HepG2 (cell line): ENCODE data around the gene DTNB. TPM values are rescaled to one million over a fixed set of nuclear protein-coding genes. Genes with fewer than 3 reads are reported as not detected.

Experiments used
- ATAC-seq: fragments of 200-7000 bp; cut with Tn5 transposase; 3 replicates; pipeline ENCODE4 v1.9.1; 2020; ENCODE audit warnings: mild to moderate bottlenecking, moderate library complexity
- BruUV-seq: library from RNA; stranded (reverse); fragments of 400-500 nt; replicated peaks from 2 replicates; lab custom pipeline; 2021; lab: Mats Ljungman, UMichigan
- CTCF ChIA-PET: fragments of 300-600 bp; formaldehyde crosslinking; extraction: SDS; loops from one replicate; lab custom pipeline; 2021; ENCODE audit warnings: low total read pairs, inconsistent platforms, low intra/inter-chr PET ratio; lab: Yijun Ruan, JAX
- POLR2A ChIA-PET: fragments of 350-600 bp; sonication (Branson Sonifier 250); formaldehyde crosslinking; loops from one replicate; lab custom pipeline; 2020; ENCODE audit warnings: antibody characterized with exemption, inconsistent platforms; lab: Yijun Ruan, JAX
- DNase-seq: peaks from one replicate; pipeline ENCODE4 v3.0.0-alpha.2; 2015; ENCODE audit warnings: low spot score
- FAIRE-seq: peaks from 3 replicates; lab custom pipeline; 2011; peaks lifted over from hg19 to GRCh38; lab: Jason Lieb, UNC
- H2AFZ ChIP-seq: one replicate; pipeline ENCODE4 v1.6.1; 2011; ENCODE audit warnings: low read length, inconsistent platforms
- H3K27ac ChIP-seq: fragments of 300-600 bp; 3 replicates; pipeline ENCODE4 v1.8.0; 2011; ENCODE audit warnings: mixed run types, mild to moderate bottlenecking, mixed read lengths, low read length, inconsistent platforms; ENCODE audit not compliant: insufficient read depth; ENCODE audit errors: extremely low read length
- H3K27me3 ChIP-seq, 2 experiments: fragments of 200-600 bp in 1 of 2; 2 replicates in 1 of 2; 3 replicates in 1 of 2; pipeline versions ENCODE4 v1.6.0 to v1.8.0; 2011; ENCODE audit warnings: low read length in 2 of 2, mild to moderate bottlenecking in 2 of 2, moderate library complexity in 2 of 2, inconsistent platforms in 1 of 2; ENCODE audit not compliant: insufficient read depth in 2 of 2, control insufficient read depth in 1 of 2
- H3K36me3 ChIP-seq, 2 experiments: fragments of 200-600 bp in 1 of 2; replicated peaks in 1 of 2; 2 replicates in 1 of 2; 3 replicates in 1 of 2; pipeline versions ENCODE4 v1.5.1 to v1.8.0; 2011; ENCODE audit warnings: low read length in 2 of 2, inconsistent platforms in 1 of 2; ENCODE audit not compliant: insufficient read depth in 2 of 2, control insufficient read depth in 1 of 2
- H3K4me1 ChIP-seq: 2 replicates; pipeline ENCODE4 v1.5.1; 2012; ENCODE audit warnings: low read length, inconsistent platforms; ENCODE audit not compliant: insufficient read depth
- H3K4me2 ChIP-seq: 2 replicates; pipeline ENCODE4 v1.6.0; 2011; ENCODE audit warnings: low read depth, low read length, inconsistent platforms
- H3K4me3 ChIP-seq, 3 experiments: fragments of 200-600 bp in 1 of 3; sonication (generic), shearing (Covaris generic) in 1 of 3; replicated peaks in 1 of 3; 2 replicates each; pipeline ENCODE4 v1.5.1; 2011 to 2016; ENCODE audit warnings: low read length in 3 of 3, inconsistent platforms in 2 of 3, low read depth in 2 of 3, mild to moderate bottlenecking in 2 of 3, control low read depth in 1 of 3, mixed read lengths in 1 of 3; ENCODE audit not compliant: insufficient read depth in 1 of 3
- H3K79me2 ChIP-seq: one replicate; pipeline ENCODE4 v1.6.1; 2011; ENCODE audit warnings: low read length, inconsistent platforms; ENCODE audit not compliant: insufficient read depth
- H3K9ac ChIP-seq: 2 replicates; pipeline ENCODE4 v1.6.0; 2011; ENCODE audit warnings: mild to moderate bottlenecking, low read depth, low read length, inconsistent platforms; ENCODE audit not compliant: insufficient read depth
- H3K9me3 ChIP-seq: 2 replicates; pipeline ENCODE4 v1.5.1; 2012; ENCODE audit warnings: mild to moderate bottlenecking, low read length
- H4K20me1 ChIP-seq: 2 replicates; pipeline ENCODE4 v1.6.0; 2011; ENCODE audit warnings: inconsistent platforms, mild to moderate bottlenecking, low read length, moderate library complexity; ENCODE audit not compliant: insufficient read depth
- BCL6 ChIP-seq: IDR thresholded peaks from 2 replicates; pipeline ENCODE4 v1.6.1; 2016; ENCODE audit warnings: missing genetic modification reagents, missing compliant biosample characterization
- EEA1 ChIP-seq: sonication (generic); formaldehyde crosslinking; IDR thresholded peaks from 2 replicates; pipeline ENCODE4 v1.5.1; 2020; ENCODE audit warnings: mild to moderate bottlenecking, missing genetic modification reagents, borderline replicate concordance
- HOXA9 ChIP-seq: sonication (generic); formaldehyde crosslinking; IDR thresholded peaks from 2 replicates; pipeline ENCODE4 v1.8.1; 2022; ENCODE audit warnings: missing genetic modification reagents, mild to moderate bottlenecking, moderate library complexity, borderline replicate concordance
- KMT2A ChIP-seq: sonication (generic); formaldehyde crosslinking; IDR thresholded peaks from 2 replicates; pipeline ENCODE4 v1.4.0; 2020; ENCODE audit warnings: missing genetic modification reagents
- MLXIP ChIP-seq: sonication (generic); formaldehyde crosslinking; IDR thresholded peaks from 2 replicates; pipeline ENCODE4 v1.9.0; 2021; ENCODE audit warnings: missing genetic modification reagents, borderline replicate concordance
- PATZ1 ChIP-seq: sonication (generic); formaldehyde crosslinking; IDR thresholded peaks from 2 replicates; pipeline ENCODE4 v1.4.0; 2020; ENCODE audit warnings: missing genetic modification reagents
- SRSF1 ChIP-seq: fragments of 200-400 bp; formaldehyde crosslinking; optimal IDR thresholded peaks from 2 replicates; pipeline ENCODE3; 2017; ENCODE audit warnings: mild to moderate bottlenecking, low read depth, low read length, moderate library complexity
- TAF1 ChIP-seq: sonication (generic); formaldehyde crosslinking; IDR thresholded peaks from 2 replicates; pipeline ENCODE4 v1.4.0; 2020; ENCODE audit warnings: missing genetic modification reagents
- TCF7L2 ChIP-seq: IDR thresholded peaks from 2 replicates; pipeline ENCODE4 v1.6.1; 2011; ENCODE audit warnings: mild to moderate bottlenecking, low read depth, low read length, moderate library complexity
- ZNF451 ChIP-seq: sonication (generic); formaldehyde crosslinking; IDR thresholded peaks from 2 replicates; pipeline ENCODE4 v1.5.0; 2020; ENCODE audit warnings: mild to moderate bottlenecking, missing genetic modification reagents
- WGBS: methylation state at CpG from one replicate; pipeline ENCODE4 v1.1.6; 2017; ENCODE audit warnings: low lambda C conversion rate; 5-methylcytosine and 5-hydroxymethylcytosine counted together
- in situ Hi-C: cut with HindIII; loops from 2 replicates; pipeline ENCODE4 v1.10.0; 2017; ENCODE audit warnings: low pct_unique_long_range_greater_than_20kb; ENCODE audit not compliant: extremely low pct_ligation_motif_present
- intact Hi-C: fragments of 100-400 bp; cut with micrococcal nuclease; formaldehyde crosslinking; loops from one replicate; pipeline ENCODE4 v1.10.0; 2022; ENCODE audit not compliant: unreplicated experiment
- polyA plus RNA-seq, 8 experiments: library from polyadenylated mRNA; depleted of rRNA in 3 of 8; stranded (reverse) in 7 of 8; unstranded in 1 of 8; fragments of >200 nt; fragmentation: Illumina TruSeq in 4 of 8; extraction: Trizol in 4 of 8; gene quantifications; 2 replicates each; pipeline versions ENCODE4 v1.2.1 to v1.2.3, GENCODE V29; 2011 to 2016; ENCODE audit warnings: low read depth in 4 of 8, missing spikeins in 1 of 8, mixed read lengths in 1 of 8; ENCODE audit not compliant: insufficient read depth in 1 of 8
- total RNA-seq, 5 experiments: library from RNA; depleted of rRNA; stranded (reverse); fragments of >200 nt; fragmentation: Illumina TruSeq; extraction: Trizol; gene quantifications; 2 replicates each; pipeline ENCODE4 v1.2.3, GENCODE V29; 2016; ENCODE audit warnings: low read depth in 1 of 5

Gene DTNB
- total and polyA plus RNA-seq, 2 of the 13 experiments (the other 11 are each of a cell fraction or from before 2014, with no cell fraction given), result 14.4 to 23.9 TPM

GRCh38 chr2:25338401-25338800 is 335.0 kb downstream of the DTNB start (continued):
- TF ChIP-seq MLXIP (CRISPR knock-in tag), result no peak
- TF ChIP-seq HOXA9 (CRISPR knock-in tag), result no peak
- no peak for TF ChIP-seq TAF1 (CRISPR knock-in tag)
- TF ChIP-seq SRSF1, result no peak
- TF ChIP-seq EEA1, result no peak
- no peak for TF ChIP-seq BCL6 (CRISPR knock-in tag)
- TF ChIP-seq, all 625 proteins: peak for 0

DNA sequence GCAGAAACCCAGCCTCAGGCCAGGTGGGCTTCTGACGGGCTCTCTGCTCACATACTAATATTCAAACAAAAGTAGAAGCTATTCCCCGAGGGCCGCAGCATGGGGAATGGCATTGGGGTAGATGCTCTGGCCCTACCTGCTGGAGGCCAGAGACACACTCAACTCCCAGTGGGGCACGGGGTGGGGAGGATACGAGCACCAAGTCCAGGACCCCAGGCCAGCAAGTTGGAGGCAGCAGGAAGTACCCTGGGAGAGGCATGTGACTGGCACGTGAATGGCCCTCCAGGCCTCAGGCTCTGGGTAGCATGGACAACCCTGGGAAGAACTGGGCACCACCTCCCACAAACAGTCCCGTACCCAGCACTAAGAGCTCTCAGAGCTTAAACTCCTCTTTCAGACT is 335.5 kb downstream of the DTNB start:
- Histone ChIP-seq H2AFZ (no peak overlapping the region), H3K4me3 (no peak overlapping the region), H3K4me2 (no peak overlapping the region), H3K9me3 (no peaks in the 10 kb centered on the region), H3K27me3 (peaks cover 0 to 20% of the 10 kb centered on the region in 2 experiments; a peak in 2 of 5 replicates), H3K4me1 (peaks cover 37% of the 10 kb centered on the region), H3K9ac (no peak overlapping the region), H3K36me3 (no peaks in the 10 kb centered on the region), H4K20me1 (no peaks in the 10 kb centered on the region; the same call in 1 of the 2 replicates), H3K79me2 (no peaks in the 10 kb centered on the region), H3K27ac (no peak overlapping the region)
- DNase-seq (no peak), ATAC-seq (no peak), FAIRE-seq (no peak)
- POLR2A ChIA-PET, result no interaction called here
- no peak for TF ChIP-seq TCF7L2
- TF ChIP-seq ZNF451 (CRISPR knock-in tag), result no peak
- TF ChIP-seq PATZ1 (CRISPR knock-in tag), result no peak
- no peak for TF ChIP-seq KMT2A (CRISPR knock-in tag)
- no TSS peak for BruUV-seq
- in situ Hi-C loops, result no loop called here
- intact Hi-C loops, result no loop called here
- CTCF ChIA-PET, result no interaction called here
- WGBS, result 84% methylated on average over 6 of the region's 7 CpGs
